Endothelial cell of umbilical vein (primary cell): ENCODE measurements around the gene JCHAIN. TPM values are rescaled to one million over a fixed set of nuclear protein-coding genes. Genes with fewer than 3 reads are reported as not detected.
"Not testable (repeated sequence)": the region's sequence is repeated elsewhere in the genome, so short reads cannot be mapped to it uniquely, and the experiment has no call there.

Experiments
- BruUV-seq: library from RNA; stranded (reverse); fragments of 400-500 nt; replicated peaks from 2 replicates; lab custom pipeline; 2021; lab: Mats Ljungman, UMichigan
- CTCF ChIA-PET: fragments of 300-600, 350-600 bp; sonication (Branson Sonifier 250); formaldehyde crosslinking; loops from one replicate; lab custom pipeline; 2021; ENCODE audit warnings: antibody characterized with exemption, inconsistent platforms; lab: Charles Lee
- POLR2A ChIA-PET: fragments of 300-600, 350-600 bp; sonication (Branson Sonifier 250); formaldehyde crosslinking; loops from one replicate; lab custom pipeline; 2021; ENCODE audit warnings: antibody characterized with exemption, inconsistent platforms; lab: Charles Lee
- DNase-seq: peaks from one replicate; pipeline ENCODE4 v3.0.0-alpha.2; 2011; ENCODE audit warnings: low read depth, low spot score
- FAIRE-seq: peaks from 2 replicates; lab custom pipeline; 2011; peaks lifted over from hg19 to GRCh38; lab: Jason Lieb, UNC
- H2AFZ ChIP-seq: 2 replicates; pipeline ENCODE4 v1.6.0; 2012; ENCODE audit warnings: low read depth, low read length, control low read depth, inconsistent platforms
- H3K27ac ChIP-seq: 2 replicates; pipeline ENCODE4 v1.5.1; 2011; ENCODE audit warnings: low read depth, mild to moderate bottlenecking, control low read depth, low read length, moderate library complexity; ENCODE audit not compliant: insufficient read depth
- H3K27me3 ChIP-seq, 2 experiments: 2 replicates each; pipeline versions ENCODE4 v1.6.0 to v1.6.1; 2011; ENCODE audit warnings: low read length in 2 of 2, mixed read lengths in 1 of 2; ENCODE audit not compliant: control insufficient read depth in 2 of 2, insufficient read depth in 2 of 2
- H3K36me3 ChIP-seq, 2 experiments: 2 replicates in 1 of 2; 3 replicates in 1 of 2; pipeline ENCODE4 v1.5.1; 2011; ENCODE audit warnings: low read length in 2 of 2, mild to moderate bottlenecking in 1 of 2, moderate library complexity in 1 of 2; ENCODE audit not compliant: control insufficient read depth in 2 of 2, insufficient read depth in 2 of 2; ENCODE audit errors: extremely low read depth in 1 of 2
- H3K4me1 ChIP-seq: 3 replicates; pipeline ENCODE4 v1.5.1; 2011; ENCODE audit warnings: mild to moderate bottlenecking, low read length; ENCODE audit not compliant: control insufficient read depth, insufficient read depth; ENCODE audit errors: extremely low read depth
- H3K4me2 ChIP-seq: 2 replicates; pipeline ENCODE4 v1.6.1; 2011; ENCODE audit warnings: low read length, control low read depth, mixed read lengths; ENCODE audit not compliant: insufficient read depth
- H3K4me3 ChIP-seq, 3 experiments: fragments of 200-600 bp in 1 of 3; sonication (generic), shearing (Covaris generic) in 1 of 3; replicated peaks in 1 of 3; 2 replicates each; pipeline ENCODE4 v1.5.1; 2011 to 2016; ENCODE audit warnings: control low read depth in 3 of 3, low read length in 3 of 3, mild to moderate bottlenecking in 2 of 3, inconsistent platforms in 1 of 3, low read depth in 1 of 3, moderate library complexity in 1 of 3; ENCODE audit not compliant: insufficient read depth in 1 of 3
- H3K79me2 ChIP-seq: 2 replicates; pipeline ENCODE4 v1.6.0; 2012; ENCODE audit warnings: low read length, inconsistent platforms; ENCODE audit not compliant: control insufficient read depth, insufficient read depth
- H3K9ac ChIP-seq: replicated peaks from 2 replicates; pipeline ENCODE3; 2011; ENCODE audit warnings: low read length, control low read depth; ENCODE audit not compliant: insufficient read depth; ENCODE audit errors: extremely low read depth
- H3K9me1 ChIP-seq: replicated peaks from 3 replicates; pipeline ENCODE4 v1.6.0; 2011; ENCODE audit warnings: mild to moderate bottlenecking, low read length; ENCODE audit not compliant: control insufficient read depth, insufficient read depth; ENCODE audit errors: extremely low read depth
- H3K9me3 ChIP-seq: replicated peaks from 2 replicates; pipeline ENCODE4 v1.5.1; 2012; ENCODE audit warnings: low read length, inconsistent platforms; ENCODE audit not compliant: control insufficient read depth, insufficient read depth
- H4K20me1 ChIP-seq: replicated peaks from 2 replicates; pipeline ENCODE3; 2011; ENCODE audit warnings: mild to moderate bottlenecking, low read length; ENCODE audit not compliant: control insufficient read depth, insufficient read depth; ENCODE audit errors: extremely low read depth
- JUN ChIP-seq: IDR thresholded peaks from 2 replicates; pipeline ENCODE4 v1.6.1; 2011; ENCODE audit warnings: borderline replicate concordance, low read depth; ENCODE audit not compliant: insufficient read length, insufficient read depth
- dilution Hi-C: fragments of 300-500 bp; cut with MboI; formaldehyde crosslinking; loops from one replicate; pipeline ENCODE4 v1.15.0; 2019; ENCODE audit warnings: low sequenced_read_pairs; ENCODE audit not compliant: extremely low pct_ligation_motif_present
- intact Hi-C: fragments of 100-400 bp; cut with micrococcal nuclease; formaldehyde crosslinking; loops from one replicate; pipeline ENCODE4 v1.10.0; 2022
- polyA plus RNA-seq, 4 experiments: library from polyadenylated mRNA; depleted of rRNA in 3 of 4; stranded (reverse) in 3 of 4; unstranded in 1 of 4; fragments of >200 nt; gene quantifications; 2 replicates each; pipeline versions ENCODE4 v1.2.1 to v1.2.3, GENCODE V29; 2011 to 2012; ENCODE audit warnings: missing spikeins in 1 of 4
- total RNA-seq: library from RNA; stranded (reverse); gene quantifications from 2 replicates; pipeline ENCODE4 v1.2.3, GENCODE V29; 2021
- TF ChIP-seq, protein P1 (sequence below), 2 donors: IDR thresholded peaks; 1 replicate in 1 of 2; 2 replicates in 1 of 2; pipeline ENCODE4 v1.5.1; 2011; ENCODE audit warnings: low read length in 2 of 2, mild to moderate bottlenecking in 2 of 2, moderate library complexity in 2 of 2, control low read depth in 1 of 2, inconsistent platforms in 1 of 2, low read depth in 1 of 2; ENCODE audit not compliant: insufficient read depth in 1 of 2; ENCODE audit errors: extremely low read depth in 1 of 2

Gene JCHAIN
- total and polyA plus RNA-seq, 2 donors (not counting 3 experiments of a cell fraction or from before 2014, with no cell fraction given) = not detected

DNA sequence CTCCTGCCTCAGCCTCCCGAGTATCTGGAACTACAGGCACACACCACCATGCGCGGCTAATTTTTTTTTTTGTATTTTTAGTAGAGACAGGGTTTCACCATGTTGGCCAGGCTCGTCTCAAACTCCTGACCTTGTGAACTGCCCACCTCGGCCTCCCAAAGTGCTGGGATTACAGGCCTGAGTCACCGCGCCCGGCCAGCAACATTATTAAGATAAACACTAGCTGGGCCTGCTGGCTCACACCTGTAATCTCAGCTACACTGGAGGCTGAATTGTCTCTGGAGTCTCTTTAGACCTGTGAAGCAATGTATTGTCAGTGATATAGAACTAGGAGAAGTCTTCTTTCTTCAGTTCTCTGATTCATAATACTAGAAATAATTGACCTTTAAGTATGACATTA, 32.1 kb upstream of the JCHAIN start:
- intact Hi-C loops, DNase-seq, H3K4me3 ChIP-seq, H2AFZ ChIP-seq, H3K27ac ChIP-seq, H3K4me2 ChIP-seq, FAIRE-seq, H3K79me2 ChIP-seq, POLR2A ChIA-PET, H3K9me1 ChIP-seq, H3K36me3 ChIP-seq, H3K9me3 ChIP-seq, BruUV-seq, H4K20me1 ChIP-seq, H3K9ac ChIP-seq, H3K27me3 ChIP-seq, H3K4me1 ChIP-seq, dilution Hi-C loops: not testable (repeated sequence)
- CTCF ChIA-PET = interaction anchor here (0.5 kb wide), 1 partner anchor 259 kb away, joined by 3 read pairs; no protein-coding TSS in a partner anchor

DNA sequence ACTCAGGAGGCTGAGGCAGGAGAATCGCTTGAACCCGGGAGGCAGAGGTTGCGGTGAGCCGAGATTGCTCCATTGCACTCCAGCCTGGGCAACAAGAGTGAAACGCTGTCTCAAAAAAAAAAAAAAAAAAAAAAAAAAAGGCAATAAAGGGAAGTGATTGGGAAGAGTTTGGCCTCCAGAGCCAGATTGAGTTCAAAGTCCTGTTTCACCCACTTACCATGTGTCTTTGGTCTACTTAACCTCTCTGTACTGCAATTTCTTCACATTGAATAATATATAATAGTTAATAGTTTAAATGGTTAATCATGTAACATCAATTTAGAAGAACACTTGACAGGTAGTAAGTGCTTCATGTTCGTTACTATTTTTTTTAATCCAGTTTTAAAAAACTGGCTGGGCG, 28.3 kb upstream of the JCHAIN start:
- H4K20me1 ChIP-seq, H3K27me3 ChIP-seq, H3K4me3 ChIP-seq, dilution Hi-C loops, POLR2A ChIA-PET, H3K36me3 ChIP-seq, H3K9me3 ChIP-seq, CTCF ChIA-PET, H3K9me1 ChIP-seq, FAIRE-seq, BruUV-seq, DNase-seq, intact Hi-C loops, H2AFZ ChIP-seq, H3K4me2 ChIP-seq, H3K9ac ChIP-seq, H3K27ac ChIP-seq: not testable (repeated sequence)
- peaks cover 11% of the 10 kb centered on the region for H3K4me1 ChIP-seq
- peaks cover 19% of the 10 kb centered on the region for H3K79me2 ChIP-seq

DNA sequence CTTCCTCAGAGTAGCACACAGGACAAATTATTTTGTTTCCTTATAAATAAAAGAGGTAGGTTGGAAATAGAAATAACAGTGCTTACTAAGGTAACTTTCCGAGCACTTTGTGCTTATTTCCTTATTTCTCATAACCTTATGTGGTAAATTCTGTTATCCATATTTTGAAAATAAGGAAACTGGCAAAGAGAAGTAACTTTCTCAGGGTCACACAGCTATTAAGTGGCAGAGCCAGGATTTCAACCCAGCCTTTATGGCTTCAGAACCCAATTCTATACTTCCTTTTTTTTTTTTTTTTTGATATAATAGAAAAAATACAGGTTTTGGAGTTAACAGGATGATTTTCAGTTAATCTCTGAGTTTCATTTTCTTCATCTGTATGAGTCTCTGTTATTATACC, 25.4 kb upstream of the JCHAIN start:
- H2AFZ ChIP-seq = no peak overlapping the region
- no peaks in the 10 kb centered on the region for H3K9me3 ChIP-seq
- H3K4me3 ChIP-seq = no peak overlapping the region
- TF ChIP-seq, protein P1, sequence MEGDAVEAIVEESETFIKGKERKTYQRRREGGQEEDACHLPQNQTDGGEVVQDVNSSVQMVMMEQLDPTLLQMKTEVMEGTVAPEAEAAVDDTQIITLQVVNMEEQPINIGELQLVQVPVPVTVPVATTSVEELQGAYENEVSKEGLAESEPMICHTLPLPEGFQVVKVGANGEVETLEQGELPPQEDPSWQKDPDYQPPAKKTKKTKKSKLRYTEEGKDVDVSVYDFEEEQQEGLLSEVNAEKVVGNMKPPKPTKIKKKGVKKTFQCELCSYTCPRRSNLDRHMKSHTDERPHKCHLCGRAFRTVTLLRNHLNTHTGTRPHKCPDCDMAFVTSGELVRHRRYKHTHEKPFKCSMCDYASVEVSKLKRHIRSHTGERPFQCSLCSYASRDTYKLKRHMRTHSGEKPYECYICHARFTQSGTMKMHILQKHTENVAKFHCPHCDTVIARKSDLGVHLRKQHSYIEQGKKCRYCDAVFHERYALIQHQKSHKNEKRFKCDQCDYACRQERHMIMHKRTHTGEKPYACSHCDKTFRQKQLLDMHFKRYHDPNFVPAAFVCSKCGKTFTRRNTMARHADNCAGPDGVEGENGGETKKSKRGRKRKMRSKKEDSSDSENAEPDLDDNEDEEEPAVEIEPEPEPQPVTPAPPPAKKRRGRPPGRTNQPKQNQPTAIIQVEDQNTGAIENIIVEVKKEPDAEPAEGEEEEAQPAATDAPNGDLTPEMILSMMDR (IDR thresholded peaks at IDR 0.05; ENCODE audit: extremely low read depth in 1 of 2, insufficient read depth in 1 of 2, low read depth in 1 of 2, low read length in 2 of 2) = no peak
- TF ChIP-seq JUN = no peak
- no peak for DNase-seq
- H3K9me1 ChIP-seq = no peaks in the 10 kb centered on the region
- H3K27ac ChIP-seq = no peak overlapping the region
- H3K36me3 ChIP-seq = no peaks in the 10 kb centered on the region
- no peak overlapping the region for H3K9ac ChIP-seq
- H3K79me2 ChIP-seq = peaks cover 31% of the 10 kb centered on the region
- peaks cover 22% of the 10 kb centered on the region for H3K4me1 ChIP-seq
- H3K27me3 ChIP-seq = no peaks in the 10 kb centered on the region
- dilution Hi-C loops (no loop called here), intact Hi-C loops (no loop called here)
- no peaks in the 10 kb centered on the region for H4K20me1 ChIP-seq
- no peak overlapping the region for H3K4me2 ChIP-seq
- no peak for FAIRE-seq
- POLR2A ChIA-PET = no interaction called here
- CTCF ChIA-PET = interaction anchor here (1.1 to 1.5 kb wide), 2 partner anchors 12 to 147 kb away, joined by 3 read pairs; no protein-coding TSS in a partner anchor
- BruUV-seq = no TSS peak
